Lung (tissue), 12 donors: ENCODE results near the gene DISC1. TPM values are rescaled to one million over a fixed set of nuclear protein-coding genes. Genes with fewer than 3 reads are reported as not detected.

ENCODE experiments used
- ATAC-seq: fragments of 200-7000 bp; cut with Tn5 transposase; one replicate; pipeline ENCODE4 v1.9.1; 2020; ENCODE audit warnings: moderate number of reproducible peaks; ENCODE audit not compliant: insufficient read depth, low FRiP score
- DNase-seq, 3 donors: peaks; one replicate each; pipeline ENCODE4 v3.0.0-alpha.2; 2013 to 2017
- H3K27ac ChIP-seq, 2 donors: one replicate each; pipeline ENCODE4 v1.5.1; 2013; ENCODE audit warnings: mild to moderate bottlenecking in 2 of 2, moderate library complexity in 2 of 2, control low read depth in 1 of 2, inconsistent platforms in 1 of 2, low read depth in 1 of 2, low read length in 1 of 2
- H3K27me3 ChIP-seq, 3 donors: one replicate each; pipeline ENCODE4 v1.5.1; 2013; ENCODE audit warnings: low read length in 2 of 3; ENCODE audit not compliant: control insufficient read depth in 3 of 3, insufficient read depth in 3 of 3
- H3K36me3 ChIP-seq, 4 donors: one replicate each; pipeline ENCODE4 v1.5.1; 2013; ENCODE audit warnings: low read length in 4 of 4, mild to moderate bottlenecking in 1 of 4, moderate library complexity in 1 of 4; ENCODE audit not compliant: control insufficient read depth in 4 of 4, insufficient read depth in 4 of 4
- H3K4me1 ChIP-seq, 5 donors: one replicate each; pipeline ENCODE4 v1.5.1; 2013; ENCODE audit warnings: low read length in 5 of 5, mild to moderate bottlenecking in 2 of 5, moderate library complexity in 1 of 5; ENCODE audit not compliant: control insufficient read depth in 5 of 5, insufficient read depth in 5 of 5
- H3K4me3 ChIP-seq: one replicate; pipeline ENCODE4 v1.5.1; 2013; ENCODE audit warnings: mild to moderate bottlenecking, control low read depth, moderate library complexity
- H3K9ac ChIP-seq, 2 donors: one replicate each; pipeline ENCODE4 v1.5.1; 2013; ENCODE audit warnings: low read length in 2 of 2, control low read depth in 1 of 2; ENCODE audit not compliant: insufficient read depth in 1 of 2
- H3K9me3 ChIP-seq, 4 donors: one replicate each; pipeline ENCODE4 v1.5.1; 2013; ENCODE audit warnings: low read length in 3 of 4, mild to moderate bottlenecking in 1 of 4, moderate library complexity in 1 of 4; ENCODE audit not compliant: control insufficient read depth in 4 of 4, insufficient read depth in 3 of 4
- CTCF ChIP-seq: IDR thresholded peaks from 2 replicates; pipeline ENCODE4 v1.5.1; 2012; ENCODE audit warnings: mild to moderate bottlenecking; ENCODE audit errors: control extremely low read depth, extremely low read depth
- WGBS, 2 donors: extraction: QIAGEN DNeasy Blood & Tissue Kit; methylation state at CpG; one replicate each; pipeline ENCODE4 v1.1.7; 2013; 5-methylcytosine and 5-hydroxymethylcytosine counted together
- polyA plus RNA-seq, 2 donors: library from polyadenylated mRNA; stranded (reverse); fragments of 200-250 nt; gene quantifications; one replicate each; pipeline ENCODE4 v1.2.1, GENCODE V29; 2013
- total RNA-seq, 2 donors: library from RNA; depleted of rRNA in 1 of 2; stranded (reverse); fragments of >200 nt in 1 of 2; gene quantifications; one replicate each; pipeline ENCODE4 v1.2.1, GENCODE V29; 2014 to 2021
- donor health status: control.
- donor health status: control.
- donor health status: Bipolar disorder and iron deficiency.
- donor health status: healthy.
- donor health status: DM: yes; HTN: yes; CAD: no.

Gene DISC1
- total and polyA plus RNA-seq, 4 donors = 0.98 to 32.9 (median 6.1) TPM

- Histone ChIP-seq H3K4me3 (no peak overlapping the region), H3K4me1 (no peaks in the 10 kb centered on the region), H3K9me3 (no peaks in the 10 kb centered on the region), H3K27ac (no peak overlapping the region), H3K27me3 (no peaks in the 10 kb centered on the region), H3K9ac (no peak overlapping the region), H3K36me3 (peaks cover 0 to 3% (median 0%) of the 10 kb centered on the region in 4 donors)
- no peak for ATAC-seq
- TF ChIP-seq CTCF = no peak
- DNase-seq = no peak
- WGBS, 2 donors = 79 to 81% methylated on average over 3 of the region's 3 CpGs
Observed at GRCh38 chr1:231735411-231735810, 108.8 kb downstream of the DISC1 start.

GRCh38 chr1:231735941-231736340 lies 109.4 kb downstream of the DISC1 start:
- no peak for ATAC-seq
- TF ChIP-seq CTCF = no peak
- 95 to 96% methylated on average over 2 of the region's 2 CpGs for WGBS, 2 donors
- no peak for DNase-seq
- no peak overlapping the region for H3K27ac ChIP-seq
- no peaks in the 10 kb centered on the region for H3K4me1 ChIP-seq
- H3K27me3 ChIP-seq = no peaks in the 10 kb centered on the region
- peaks cover 0 to 3% (median 0%) of the 10 kb centered on the region in 4 donors for H3K36me3 ChIP-seq
- no peak overlapping the region for H3K9ac ChIP-seq
- no peak overlapping the region for H3K4me3 ChIP-seq
- no peaks in the 10 kb centered on the region for H3K9me3 ChIP-seq

GRCh38 chr1:231736464-231736863 lies 109.9 kb downstream of the DISC1 start:
- no peak overlapping the region for H3K27ac ChIP-seq
- no peaks in the 10 kb centered on the region for H3K4me1 ChIP-seq
- ATAC-seq = no peak
- H3K9me3 ChIP-seq = no peaks in the 10 kb centered on the region
- no peak for TF ChIP-seq CTCF
- no peak overlapping the region for H3K4me3 ChIP-seq
- DNase-seq = no peak
- H3K36me3 ChIP-seq = peaks cover 0 to 3% (median 0%) of the 10 kb centered on the region in 4 donors
- no peaks in the 10 kb centered on the region for H3K27me3 ChIP-seq
- no peak overlapping the region for H3K9ac ChIP-seq

- Histone ChIP-seq H3K9me3 (no peaks in the 10 kb centered on the region), H3K4me1 (no peaks in the 10 kb centered on the region), H3K9ac (no peak overlapping the region), H3K36me3 (peaks cover 0 to 3% (median 0%) of the 10 kb centered on the region in 4 donors), H3K27ac (no peak overlapping the region), H3K27me3 (no peaks in the 10 kb centered on the region), H3K4me3 (no peak overlapping the region)
- DNase-seq (no peak), ATAC-seq (no peak)
- 100% methylated on average over 1 of the region's 1 CpG for WGBS, 2 donors
- TF ChIP-seq CTCF = no peak
Observed at GRCh38 chr1:231738554-231738953, 112.0 kb downstream of the DISC1 start.
